LNCaP clone FGC (cell line): ENCODE measurements around the gene CALD1.

Experiments
- DNase-seq: peaks from one replicate; pipeline ENCODE4 v3.0.0-alpha.2; 2011; ENCODE audit warnings: low read depth
- H3K4me3 ChIP-seq: 2 replicates; pipeline ENCODE4 v1.5.1; 2011; ENCODE audit warnings: mild to moderate bottlenecking, low read depth, low read length, control low read depth
- CTCF ChIP-seq: IDR thresholded peaks from 2 replicates; pipeline ENCODE4 v1.5.1; 2012; ENCODE audit warnings: mild to moderate bottlenecking; ENCODE audit not compliant: control insufficient read depth, insufficient read depth; ENCODE audit errors: extremely low read depth

Gene CALD1

GRCh38 chr7:134784251-134785049 is 5.0 kb downstream of the CALD1 start:
- no peak for TF ChIP-seq CTCF
- H3K4me3 ChIP-seq = no peak overlapping the region
- DNase-seq = no peak

DNA sequence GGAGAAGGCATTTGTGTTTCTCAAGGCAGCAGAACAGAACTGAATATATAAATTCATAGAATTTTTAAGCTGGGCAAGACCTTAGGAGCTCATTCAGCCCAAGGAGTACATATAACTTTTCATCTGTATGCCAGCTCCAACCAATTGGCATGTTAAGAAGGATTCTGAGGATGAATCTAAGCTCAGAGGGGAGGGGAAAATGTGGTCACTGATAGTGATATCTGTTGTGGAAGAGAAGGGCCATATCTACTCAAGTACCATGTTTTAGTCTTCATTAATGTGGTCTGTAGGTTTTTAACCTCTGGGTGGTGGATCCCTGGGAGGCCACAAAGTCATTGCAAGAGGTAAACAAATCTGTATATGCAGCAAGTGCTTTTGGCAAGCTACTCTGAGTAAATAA is 6.4 kb downstream of the CALD1 start:
- no peak overlapping the region for H3K4me3 ChIP-seq
- DNase-seq = no peak
- TF ChIP-seq CTCF = no peak

DNA sequence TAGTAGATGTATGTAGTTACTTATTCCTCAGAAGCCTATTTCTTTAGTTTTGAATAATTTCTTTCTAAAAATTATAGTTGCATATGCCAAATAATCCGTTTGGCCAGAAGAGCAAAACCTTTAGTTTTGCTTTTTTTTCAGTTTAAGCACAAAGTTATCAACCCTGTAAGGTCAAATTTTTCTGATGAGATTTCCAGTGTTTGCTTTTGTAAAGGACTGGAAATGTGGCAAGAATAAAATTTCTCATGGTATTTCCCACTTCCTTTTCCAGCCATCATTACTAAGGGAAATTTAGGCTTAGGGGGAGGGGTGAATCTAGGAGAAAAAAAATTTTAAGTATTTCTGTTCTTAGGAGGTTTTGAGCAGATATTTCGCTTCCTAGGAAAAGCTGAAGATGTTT is 7.6 kb downstream of the CALD1 start:
- H3K4me3 ChIP-seq = no peak overlapping the region
- TF ChIP-seq CTCF = no peak
- DNase-seq = no peak

GRCh38 chr7:134787720-134788119 is 8.3 kb downstream of the CALD1 start:
- DNase-seq = no peak
- no peak overlapping the region for H3K4me3 ChIP-seq
- no peak for TF ChIP-seq CTCF

DNA sequence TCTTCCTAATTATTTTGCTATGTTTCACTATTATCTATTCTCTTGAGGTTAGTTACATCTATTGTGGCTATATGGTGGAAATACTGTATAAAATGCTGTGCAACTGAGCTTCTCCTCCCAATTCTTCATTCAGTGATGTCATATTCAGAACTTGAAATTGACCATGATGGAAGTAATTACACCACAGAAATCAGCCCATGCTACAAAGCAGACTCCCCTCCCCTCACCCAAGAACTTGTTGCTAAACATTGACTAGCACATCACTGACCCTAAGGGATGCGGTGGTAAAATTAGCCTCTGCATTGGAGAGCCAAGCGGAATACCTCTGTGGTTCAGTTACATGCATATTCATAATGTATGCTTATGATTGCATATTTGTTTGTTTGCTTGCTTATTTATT is 8.8 kb downstream of the CALD1 start:
- no peak overlapping the region for H3K4me3 ChIP-seq
- no peak for DNase-seq
- no peak for TF ChIP-seq CTCF

DNA sequence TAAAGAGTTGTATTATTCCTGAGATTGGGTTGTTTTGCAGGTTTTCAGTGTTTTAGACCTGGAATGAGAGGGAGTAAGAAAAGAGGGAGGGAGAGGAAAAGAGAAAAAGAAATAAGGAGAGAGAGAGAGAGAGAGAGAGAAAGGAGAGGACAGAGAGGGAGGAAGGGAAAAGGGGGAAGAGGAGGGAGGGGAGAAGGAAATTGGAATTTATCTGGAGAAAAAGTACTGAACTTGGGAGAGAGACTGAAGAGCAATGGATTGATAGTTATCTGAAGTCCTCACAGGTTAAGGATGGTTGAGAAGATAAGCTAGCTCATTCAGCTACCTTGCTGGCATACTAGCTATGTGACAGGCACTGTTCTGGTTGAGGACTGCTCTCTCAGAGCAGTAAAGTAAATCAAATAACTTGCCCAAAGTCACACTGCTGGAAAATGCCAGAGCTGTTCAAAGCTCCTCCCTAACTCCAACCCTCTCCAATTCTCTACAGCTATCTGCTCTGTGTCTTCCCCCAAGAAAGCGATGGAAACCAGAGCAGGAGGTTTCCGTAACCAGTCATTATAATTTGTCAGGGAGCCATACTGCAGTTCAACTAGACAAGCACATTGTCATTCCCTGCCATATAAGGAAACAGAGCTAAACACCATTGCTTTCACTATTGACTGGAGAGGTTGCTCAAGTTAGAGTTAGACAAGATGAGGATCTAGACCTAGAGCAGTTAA is 10.7 kb downstream of the CALD1 start:
- no peak for TF ChIP-seq CTCF
- no peak for DNase-seq
- H3K4me3 ChIP-seq = no peak overlapping the region

- no peak for DNase-seq
- TF ChIP-seq CTCF = no peak
- H3K4me3 ChIP-seq = no peak overlapping the region
These were observed 13.5 kb downstream of the CALD1 start for GRCh38 chr7:134792968-134793367.
